Stimulated activated naive CD8-positive, alpha-beta T cell treated with anti-CD3 and anti-CD28 coated beads, Interleukin-15, amount 100 ng/mL, for 72 hours (primary cell): ENCODE results near the gene BRD3.
"Not testable (repeated sequence)": the region's sequence is repeated elsewhere in the genome, so short reads cannot be mapped to it uniquely, and the experiment has no call there.

Experiments used
- ATAC-seq: fragments of 150-1000 bp; cut with Tn5 transposase; 2 replicates; pipeline ENCODE4 v1.10.0; 2021; ENCODE audit warnings: mild to moderate bottlenecking, moderate library complexity
- DNase-seq, 2 donors: peaks; one replicate each; pipeline ENCODE4 v3.0.0; 2021 to 2022
- H3K27ac Mint-ChIP-seq, 2 donors: one replicate each; pipeline ENCODE4 v1.8.0; 2022; ENCODE audit warnings: mild to moderate bottlenecking in 2 of 2, mixed read lengths in 2 of 2, moderate library complexity in 2 of 2
- H3K27me3 Mint-ChIP-seq: one replicate; pipeline ENCODE4 v1.8.0; 2022; ENCODE audit warnings: mixed read lengths
- H3K4me1 Mint-ChIP-seq: one replicate; pipeline ENCODE4 v1.8.0; 2022; ENCODE audit warnings: mild to moderate bottlenecking, mixed read lengths
- H3K4me3 Mint-ChIP-seq, 2 donors: one replicate each; pipeline ENCODE4 v1.8.0; 2022; ENCODE audit warnings: mild to moderate bottlenecking in 2 of 2, mixed read lengths in 2 of 2, moderate library complexity in 1 of 2
- H3K9me3 Mint-ChIP-seq, 2 donors: one replicate each; pipeline ENCODE4 v1.8.0; 2022; ENCODE audit warnings: mixed read lengths in 2 of 2

Gene BRD3

GRCh38 chr9:133990366-133991213, 77.2 kb downstream of the BRD3 start:
- Mint-ChIP-seq H3K4me3 (peak overlapping the region; percentile 52 to 53), H3K27me3 (peaks cover 38% of the 10 kb centered on the region), H3K27ac (no peak overlapping the region), H3K4me1 (peaks cover 26% of the 10 kb centered on the region), H3K9me3 (no peaks in the 10 kb centered on the region)
- ATAC-seq (no peak), DNase-seq (no peak)

DNA sequence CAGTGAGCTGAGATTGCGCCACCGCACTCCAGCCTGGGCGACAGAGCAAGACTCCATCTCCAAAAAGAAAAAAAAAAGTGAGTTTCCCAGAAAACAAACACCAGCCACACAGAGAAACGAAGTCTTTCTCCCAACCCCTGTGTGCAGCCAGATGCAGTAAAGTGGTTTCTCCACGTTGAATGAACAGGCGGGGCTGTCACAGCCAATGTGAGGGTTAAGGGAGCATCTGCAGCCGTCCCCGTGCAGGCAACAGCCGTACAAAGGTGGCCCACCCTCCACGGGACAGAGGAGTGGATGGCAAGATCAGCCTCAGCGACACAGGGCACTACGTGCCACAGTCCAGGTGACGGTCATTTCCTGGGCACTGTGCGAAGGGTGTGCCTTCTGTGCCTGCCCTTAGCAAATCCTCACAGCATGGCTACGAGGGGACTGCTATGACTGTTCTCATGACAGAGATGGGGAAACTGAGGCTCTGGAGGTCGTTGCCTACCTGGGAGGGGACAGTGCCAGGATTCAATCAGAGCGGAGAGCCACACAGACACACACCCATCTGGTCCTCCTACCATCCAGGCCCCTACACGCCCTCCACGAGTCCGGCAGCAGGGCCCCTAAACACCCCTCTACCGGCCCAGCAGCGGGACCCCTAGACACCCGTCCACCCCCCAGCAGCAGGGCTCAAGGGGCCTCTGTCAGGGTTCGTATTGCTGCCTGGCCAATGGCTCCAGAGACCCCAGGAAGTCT, 78.0 kb downstream of the BRD3 start:
- H3K9me3 Mint-ChIP-seq, result no peaks in the 10 kb centered on the region
- peaks cover 26% of the 10 kb centered on the region for H3K4me1 Mint-ChIP-seq
- no peak overlapping the region for H3K27ac Mint-ChIP-seq
- ATAC-seq (no peak), DNase-seq (no peak)
- no peak overlapping the region for H3K4me3 Mint-ChIP-seq
- H3K27me3 Mint-ChIP-seq, result peaks cover 30% of the 10 kb centered on the region

DNA sequence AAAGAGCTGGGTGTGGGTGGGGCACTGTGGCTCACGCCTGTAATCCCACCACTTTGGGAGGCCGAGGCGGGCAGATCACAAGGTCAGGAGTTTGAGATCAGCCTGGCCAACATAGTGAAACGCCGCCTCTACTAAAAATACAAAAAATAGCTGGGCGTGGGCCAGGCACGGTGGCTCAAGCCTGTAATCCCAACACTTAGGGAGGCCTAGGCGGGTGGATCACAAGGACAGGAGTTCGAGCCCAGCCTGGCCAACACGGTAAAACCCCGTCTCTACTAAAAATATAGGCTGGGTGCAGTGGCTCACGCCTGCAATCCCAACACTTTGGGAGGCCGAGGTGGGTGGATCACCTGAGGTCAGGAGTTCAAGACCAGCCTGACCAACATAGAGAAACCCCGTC, 79.1 kb downstream of the BRD3 start:
- H3K9me3 Mint-ChIP-seq, H3K27ac Mint-ChIP-seq, ATAC-seq, H3K4me3 Mint-ChIP-seq, DNase-seq: not testable (repeated sequence)
- Mint-ChIP-seq H3K4me1 (peaks cover 18% of the 10 kb centered on the region), H3K27me3 (peaks cover 20% of the 10 kb centered on the region)

DNA sequence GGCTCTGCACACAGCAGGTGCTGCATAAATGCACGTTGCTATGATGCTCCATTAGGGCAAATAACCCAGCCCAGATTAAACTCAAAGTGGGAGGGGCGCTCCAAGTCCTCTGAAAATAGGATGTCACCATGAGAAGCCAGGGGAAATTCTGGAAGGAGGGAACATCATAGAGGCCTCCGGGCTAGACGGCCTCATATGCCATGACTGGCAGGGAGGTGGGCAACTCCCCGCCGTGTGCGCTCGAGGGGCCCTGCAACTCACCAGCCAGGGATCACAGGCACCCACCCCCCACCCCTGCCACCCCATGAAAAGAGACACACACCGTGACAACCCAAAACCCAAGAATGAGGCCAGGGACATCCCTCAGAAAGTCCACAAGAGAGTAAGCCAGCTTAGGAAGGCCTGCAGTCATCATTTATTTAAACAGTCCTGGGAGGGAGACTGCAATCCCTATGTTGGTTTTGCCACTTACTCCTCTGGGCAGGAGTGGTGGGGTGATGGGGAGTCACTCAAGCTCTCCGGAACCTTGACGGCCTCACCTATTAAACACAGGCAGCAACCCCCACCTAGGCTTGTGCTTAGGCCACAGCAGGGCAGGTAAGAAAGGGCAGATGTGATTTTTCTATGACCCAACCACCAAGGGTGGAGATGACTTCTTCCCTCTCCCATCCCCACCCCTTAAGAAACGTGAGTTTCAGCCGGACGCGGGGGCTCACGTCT, 79.7 kb downstream of the BRD3 start:
- ATAC-seq (no peak), DNase-seq (no peak)
- Mint-ChIP-seq H3K9me3 (no peaks in the 10 kb centered on the region), H3K4me1 (peaks cover 11% of the 10 kb centered on the region), H3K27ac (no peak overlapping the region), H3K4me3 (no peak overlapping the region), H3K27me3 (peaks cover 19% of the 10 kb centered on the region)

DNA sequence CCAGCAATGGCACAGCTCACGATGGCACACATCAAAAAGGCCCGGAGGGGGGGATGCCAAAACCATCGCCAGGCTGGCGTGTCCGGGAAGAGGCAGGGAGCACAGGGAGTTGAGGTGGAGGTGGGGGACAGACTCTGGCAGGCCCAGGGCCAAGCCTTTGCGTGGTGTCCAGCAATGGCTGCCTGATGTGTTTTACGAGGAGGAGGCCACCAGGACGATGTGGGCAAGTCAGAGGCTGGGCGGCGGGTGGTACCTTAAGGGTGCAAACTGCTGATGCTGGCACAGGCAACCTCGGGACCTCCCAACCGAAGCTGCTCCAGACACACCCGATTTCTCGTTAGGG, 80.4 kb downstream of the BRD3 start:
- ATAC-seq (no peak), DNase-seq (no peak)
- Mint-ChIP-seq H3K4me1 (peaks cover 10% of the 10 kb centered on the region), H3K4me3 (no peak overlapping the region), H3K27me3 (peaks cover 19% of the 10 kb centered on the region), H3K27ac (no peak overlapping the region), H3K9me3 (no peaks in the 10 kb centered on the region)

DNA sequence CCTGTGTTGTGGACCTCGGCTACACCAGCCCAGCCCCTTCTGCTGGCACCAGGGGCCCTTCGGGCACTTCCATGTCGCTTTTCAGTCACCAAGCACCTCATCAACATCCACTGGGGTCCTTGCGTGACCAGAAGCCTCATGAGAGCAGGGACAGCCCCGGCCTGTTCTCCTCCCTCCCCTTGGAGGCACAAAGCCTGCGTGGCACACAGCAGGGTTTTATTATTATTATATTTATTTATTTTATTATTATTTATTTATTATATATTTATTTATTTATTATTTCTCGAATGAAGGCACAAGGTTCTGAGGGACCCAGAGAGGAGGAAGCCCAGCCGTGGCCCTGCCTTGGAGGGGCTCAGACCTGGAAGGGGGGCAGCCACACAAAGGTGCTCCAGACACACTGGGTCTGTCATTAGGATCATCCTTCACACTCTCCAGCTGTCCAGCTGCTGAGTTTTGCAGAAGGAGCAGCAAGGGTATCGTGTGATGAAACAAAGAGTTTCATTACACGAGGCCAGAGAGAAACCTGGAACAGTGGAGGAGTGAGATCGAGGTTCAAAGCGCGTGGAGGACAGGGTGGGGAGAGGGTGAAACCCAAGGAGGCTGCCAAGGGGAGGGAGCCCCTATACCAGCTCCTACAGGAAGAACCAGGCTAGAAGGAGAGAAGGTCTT, 80.9 kb downstream of the BRD3 start:
- Mint-ChIP-seq H3K27ac (peak overlapping the region in 1 of 2 donors; percentile 38), H3K4me3 (no peak overlapping the region), H3K9me3 (no peaks in the 10 kb centered on the region), H3K27me3 (peaks cover 19% of the 10 kb centered on the region), H3K4me1 (peaks cover 10% of the 10 kb centered on the region)
- ATAC-seq (no peak), DNase-seq (no peak)

DNA sequence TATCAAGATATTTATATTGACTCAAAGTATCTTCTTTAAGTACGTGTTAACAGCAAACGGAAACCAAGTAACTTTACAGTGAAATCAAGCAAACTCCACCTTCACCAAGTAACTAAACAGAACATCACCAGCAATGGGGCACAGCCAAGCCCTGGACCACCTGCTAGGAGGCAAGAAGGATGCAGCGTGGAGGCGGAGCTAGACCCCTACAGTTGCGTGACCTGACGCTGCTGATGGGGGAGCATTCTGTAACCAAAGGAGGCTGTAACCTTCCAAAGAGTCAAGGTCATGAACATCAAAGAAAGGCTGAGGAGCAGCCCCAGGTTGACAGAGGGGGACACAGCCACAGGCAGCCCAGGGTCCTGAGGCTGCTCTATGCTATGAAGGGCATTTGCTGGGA, 81.8 kb downstream of the BRD3 start:
- Mint-ChIP-seq H3K27ac (no peak overlapping the region), H3K9me3 (no peaks in the 10 kb centered on the region), H3K27me3 (peaks cover 18% of the 10 kb centered on the region), H3K4me1 (peaks cover 8% of the 10 kb centered on the region), H3K4me3 (no peak overlapping the region)
- DNase-seq (no peak), ATAC-seq (no peak)

GRCh38 chr9:133982971-133983720, 84.7 kb downstream of the BRD3 start:
- Mint-ChIP-seq H3K27me3 (peaks cover 8% of the 10 kb centered on the region), H3K4me1 (no peaks in the 10 kb centered on the region), H3K4me3 (no peak overlapping the region), H3K9me3 (no peaks in the 10 kb centered on the region), H3K27ac (no peak overlapping the region)
- DNase-seq, result no peak
- ATAC-seq, result no peak

DNA sequence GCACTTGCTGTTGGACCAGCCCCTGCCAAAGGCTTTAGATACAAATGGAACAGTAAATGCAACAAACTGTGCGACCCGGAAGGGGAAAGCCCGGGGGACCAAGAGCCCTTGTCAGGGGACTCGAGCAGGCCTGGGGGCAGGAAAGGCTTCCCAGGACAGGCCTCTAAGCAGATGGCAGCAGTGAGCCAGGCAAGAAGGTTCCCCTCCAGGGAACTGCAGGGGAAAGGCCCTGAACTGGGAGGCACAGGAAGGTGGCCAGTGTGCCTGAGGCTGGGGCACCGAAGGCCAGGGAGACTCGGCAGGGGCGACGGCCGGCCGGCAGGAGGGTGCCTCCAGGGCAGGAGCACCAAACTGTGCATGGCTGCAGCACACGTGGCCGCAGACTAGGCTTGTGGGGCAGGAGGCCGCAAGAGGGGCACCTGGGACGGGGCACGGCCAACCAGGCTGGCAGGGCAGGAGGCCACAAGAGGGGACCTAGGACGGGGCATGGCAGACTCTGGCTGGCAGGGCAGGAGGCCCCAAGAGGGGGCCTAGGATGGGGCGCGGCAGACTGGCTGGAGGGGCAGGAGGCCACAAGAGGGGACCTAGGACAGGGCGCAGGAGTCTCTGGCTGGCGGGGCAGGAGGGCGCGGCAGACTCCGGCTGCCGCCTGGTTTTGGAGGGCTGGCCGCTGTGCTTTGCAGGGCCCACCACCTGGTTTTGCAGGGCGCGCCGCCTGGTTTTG, 85.7 kb downstream of the BRD3 start:
- Mint-ChIP-seq H3K27ac (peak overlapping the region in 1 of 2 donors; percentile 74), H3K4me1 (no peaks in the 10 kb centered on the region), H3K4me3 (no peak overlapping the region), H3K27me3 (peaks cover 8% of the 10 kb centered on the region), H3K9me3 (no peaks in the 10 kb centered on the region)
- DNase-seq (no peak), ATAC-seq (no peak)

- Mint-ChIP-seq H3K27ac (no peak overlapping the region), H3K27me3 (peaks cover 8% of the 10 kb centered on the region), H3K4me1 (no peaks in the 10 kb centered on the region), H3K4me3 (no peak overlapping the region), H3K9me3 (no peaks in the 10 kb centered on the region)
- DNase-seq, result no peak
- no peak for ATAC-seq
Observed at GRCh38 chr9:133981589-133981957, 86.3 kb downstream of the BRD3 start.

DNA sequence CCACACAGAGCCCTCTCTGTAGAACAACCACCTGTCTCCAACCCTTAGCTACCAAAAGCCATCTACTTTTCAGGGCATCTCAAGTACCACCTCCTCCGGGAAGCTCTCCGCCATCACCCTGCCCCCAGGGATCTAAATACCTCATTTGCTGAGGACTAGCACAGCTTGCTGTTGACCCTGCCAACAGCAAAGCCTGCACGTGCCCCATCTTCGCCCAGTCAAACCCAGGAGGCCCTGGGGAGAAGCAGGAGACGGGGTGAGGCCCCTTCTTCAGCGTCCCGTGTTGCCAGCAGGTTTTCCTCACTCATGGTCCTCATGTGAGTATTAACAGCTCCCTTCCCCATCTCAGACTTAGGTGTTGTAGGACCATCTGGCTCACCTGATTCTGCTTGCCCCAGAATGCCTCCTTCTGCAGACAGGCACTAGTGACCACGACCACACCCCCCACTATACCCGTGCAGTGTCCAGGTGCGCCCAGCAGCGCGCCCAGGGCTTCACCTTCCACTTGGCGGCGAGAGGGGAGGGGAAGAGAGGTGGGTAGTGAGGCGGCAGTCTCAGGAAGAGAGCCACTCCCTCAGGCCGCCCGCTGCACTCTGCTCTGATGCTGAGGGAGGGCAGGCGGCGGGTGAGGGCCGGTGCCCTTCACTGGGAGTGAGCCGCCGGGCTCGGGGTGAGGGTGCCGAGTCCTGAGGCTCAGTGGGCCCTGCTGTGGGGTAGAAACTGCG, 86.8 kb downstream of the BRD3 start:
- Mint-ChIP-seq H3K4me1 (no peaks in the 10 kb centered on the region), H3K27me3 (peaks cover 8% of the 10 kb centered on the region), H3K9me3 (no peaks in the 10 kb centered on the region), H3K4me3 (no peak overlapping the region), H3K27ac (peak overlapping the region in 1 of 2 donors; percentile 87)
- ATAC-seq (no peak), DNase-seq (no peak)
